H1 (cell line): Measurements from ENCODE around the gene TSPEAR. TPM values are rescaled to one million over a fixed set of nuclear protein-coding genes. Genes with fewer than 3 reads are reported as not detected.

Source experiments
- CTCF ChIA-PET: fragments of 300-600 bp; sonication (Branson Sonifier 250); formaldehyde crosslinking; loops from one replicate; lab custom pipeline; 2021; ENCODE audit not compliant: partially characterized antibody; lab: Charles Lee
- POLR2A ChIA-PET: fragments of 300-600 bp; sonication (Branson Sonifier 250); formaldehyde crosslinking; loops from one replicate; lab custom pipeline; 2021; ENCODE audit warnings: inconsistent platforms; ENCODE audit not compliant: partially characterized antibody; lab: Charles Lee
- DNase-seq, 2 experiments: peaks; one replicate each; pipeline versions ENCODE4 v3.0.0 to v3.0.0-alpha.2; 2010 to 2022; ENCODE audit warnings: low spot score in 2 of 2, low read depth in 1 of 2, mixed read lengths in 1 of 2
- FAIRE-seq: peaks from 2 replicates; lab custom pipeline; 2011; peaks lifted over from hg19 to GRCh38; lab: Jason Lieb, UNC
- H2AFZ ChIP-seq: 2 replicates; pipeline ENCODE4 v1.8.1; 2012; ENCODE audit warnings: low read length, inconsistent platforms
- H2AK5ac ChIP-seq: 2 replicates; pipeline ENCODE4 v1.6.1; 2013; ENCODE audit warnings: low read depth, low read length
- H2BK120ac ChIP-seq: replicated peaks from 2 replicates; pipeline ENCODE3; 2013; ENCODE audit warnings: low read depth, low read length, inconsistent platforms
- H2BK12ac ChIP-seq: 2 replicates; pipeline ENCODE4 v1.6.1; 2013; ENCODE audit warnings: low read depth, low read length
- H2BK15ac ChIP-seq: 2 replicates; pipeline ENCODE4 v1.6.1; 2013; ENCODE audit warnings: low read length
- H2BK20ac ChIP-seq: 2 replicates; pipeline ENCODE4 v1.6.1; 2013; ENCODE audit warnings: low read length
- H2BK5ac ChIP-seq: 2 replicates; pipeline ENCODE4 v1.6.1; 2013; ENCODE audit warnings: low read depth, low read length
- H3K14ac ChIP-seq: 2 replicates; pipeline ENCODE4 v1.6.1; 2013; ENCODE audit warnings: inconsistent platforms; ENCODE audit not compliant: insufficient read length
- H3K18ac ChIP-seq: 2 replicates; pipeline ENCODE4 v1.6.1; 2013; ENCODE audit warnings: low read length; ENCODE audit errors: extremely low read depth
- H3K23ac ChIP-seq: 2 replicates; pipeline ENCODE4 v1.6.1; 2013; ENCODE audit warnings: inconsistent platforms; ENCODE audit not compliant: insufficient read length
- H3K23me2 ChIP-seq: 2 replicates; pipeline ENCODE4 v1.6.1; 2013; ENCODE audit warnings: low read depth, low read length
- H3K27ac ChIP-seq: 2 replicates; pipeline ENCODE4 v1.6.1; 2011; ENCODE audit warnings: low read depth, low read length, inconsistent platforms
- H3K27me3 ChIP-seq, 4 experiments: replicated peaks in 1 of 4; 1 replicate in 1 of 4; 2 replicates in 3 of 4; pipeline versions ENCODE4 v1.6.1 to v1.8.1; 2011 to 2013; ENCODE audit warnings: low read length in 3 of 4, mild to moderate bottlenecking in 3 of 4, inconsistent platforms in 2 of 4, mixed read lengths in 2 of 4, moderate library complexity in 1 of 4; ENCODE audit not compliant: control insufficient read depth in 3 of 4, insufficient read depth in 3 of 4; ENCODE audit errors: extremely low read depth in 1 of 4
- H3K36me3 ChIP-seq, 4 experiments: 2 replicates each; pipeline versions ENCODE4 v1.6.1 to v1.8.1; 2011 to 2013; ENCODE audit warnings: mild to moderate bottlenecking in 4 of 4, low read length in 3 of 4, moderate library complexity in 2 of 4, control low read depth in 1 of 4, inconsistent platforms in 1 of 4; ENCODE audit not compliant: insufficient read depth in 4 of 4, control insufficient read depth in 2 of 4
- H3K4ac ChIP-seq: replicated peaks from 2 replicates; pipeline ENCODE3; 2013; ENCODE audit warnings: low read length, low read depth, mixed read lengths, inconsistent platforms; ENCODE audit not compliant: insufficient read length
- H3K4me1 ChIP-seq, 4 experiments: replicated peaks in 1 of 4; 1 replicate in 1 of 4; 2 replicates in 3 of 4; pipeline versions ENCODE4 v1.6.1 to v1.8.1; 2011 to 2013; ENCODE audit warnings: low read length in 3 of 4, inconsistent platforms in 2 of 4, mixed read lengths in 1 of 4; ENCODE audit not compliant: insufficient read depth in 4 of 4, control insufficient read depth in 3 of 4
- H3K4me2 ChIP-seq, 2 experiments: 2 replicates each; pipeline versions ENCODE4 v1.6.1 to v1.8.1; 2011 to 2013; ENCODE audit warnings: low read depth in 2 of 2, low read length in 2 of 2, control low read depth in 1 of 2, inconsistent platforms in 1 of 2, mild to moderate bottlenecking in 1 of 2; ENCODE audit not compliant: insufficient read depth in 1 of 2
- H3K4me3 ChIP-seq, 4 experiments: fragments of 200-600, 300-600 bp in 1 of 4; sonication (generic), shearing (Covaris generic), sonication (Bioruptor Twin) in 1 of 4; 2 replicates each; pipeline versions ENCODE4 v1.5.1 to v1.8.1; 2011 to 2016; ENCODE audit warnings: low read length in 4 of 4, low read depth in 3 of 4, control low read depth in 2 of 4, inconsistent platforms in 2 of 4, mild to moderate bottlenecking in 2 of 4, mixed read lengths in 1 of 4, moderate library complexity in 1 of 4; ENCODE audit not compliant: insufficient read depth in 2 of 4; ENCODE audit errors: extremely low read depth in 1 of 4
- H3K56ac ChIP-seq: replicated peaks from 2 replicates; pipeline ENCODE3; 2013; ENCODE audit warnings: low read depth, mild to moderate bottlenecking, mixed read lengths, low read length, inconsistent platforms; ENCODE audit not compliant: insufficient read length
- H3K79me1 ChIP-seq: 2 replicates; pipeline ENCODE4 v1.6.1; 2013; ENCODE audit warnings: low read depth, low read length, control low read depth
- H3K79me2 ChIP-seq, 2 experiments: 2 replicates each; pipeline versions ENCODE4 v1.6.1 to v1.8.1; 2012 to 2013; ENCODE audit warnings: low read length in 2 of 2, mild to moderate bottlenecking in 2 of 2, inconsistent platforms in 1 of 2; ENCODE audit not compliant: insufficient read depth in 2 of 2, control insufficient read depth in 1 of 2
- H3K9ac ChIP-seq, 4 experiments: replicated peaks in 1 of 4; 1 replicate in 1 of 4; 2 replicates in 3 of 4; pipeline versions ENCODE4 v1.6.1 to v1.8.1; 2011 to 2013; ENCODE audit warnings: low read depth in 3 of 4, low read length in 3 of 4, control low read depth in 2 of 4, mild to moderate bottlenecking in 2 of 4, moderate library complexity in 2 of 4, inconsistent platforms in 1 of 4; ENCODE audit errors: extremely low read depth in 1 of 4
- H3K9me3 ChIP-seq, 2 experiments: 2 replicates each; pipeline versions ENCODE4 v1.6.1 to v1.8.1; 2012 to 2013; ENCODE audit warnings: mild to moderate bottlenecking in 2 of 2, moderate library complexity in 2 of 2, control low read depth in 1 of 2, inconsistent platforms in 1 of 2, low read depth in 1 of 2, low read length in 1 of 2, mixed read lengths in 1 of 2; ENCODE audit not compliant: insufficient read depth in 2 of 2
- H4K20me1 ChIP-seq, 2 experiments: replicated peaks in 1 of 2; 2 replicates each; pipeline versions ENCODE3 to v1.8.1; 2011 to 2013; ENCODE audit warnings: inconsistent platforms in 2 of 2, low read length in 2 of 2, mild to moderate bottlenecking in 1 of 2; ENCODE audit not compliant: insufficient read depth in 2 of 2, control insufficient read depth in 1 of 2
- H4K5ac ChIP-seq: 2 replicates; pipeline ENCODE4 v1.6.1; 2013; ENCODE audit warnings: low read length, low read depth, mixed read lengths, inconsistent platforms; ENCODE audit not compliant: insufficient read length
- H4K8ac ChIP-seq: 2 replicates; pipeline ENCODE4 v1.8.0; 2013; ENCODE audit warnings: mild to moderate bottlenecking, moderate library complexity, low read length, inconsistent platforms; ENCODE audit not compliant: insufficient read depth; ENCODE audit errors: extremely low read depth
- H4K91ac ChIP-seq: replicated peaks from 2 replicates; pipeline ENCODE3; 2013; ENCODE audit warnings: low read length, mixed read lengths, inconsistent platforms; ENCODE audit not compliant: insufficient read length
- CTBP2 ChIP-seq: IDR thresholded peaks from 2 replicates; pipeline ENCODE4 v1.7.0; 2011; ENCODE audit warnings: borderline replicate concordance, mild to moderate bottlenecking, moderate library complexity, mixed read lengths, low read length; ENCODE audit not compliant: insufficient read depth, insufficient read length
- RAD21 ChIP-seq, 2 experiments: IDR thresholded peaks in 1 of 2; conservative IDR thresholded peaks in 1 of 2; 2 replicates each; pipeline ENCODE4 v1.6.1; 2011; ENCODE audit warnings: low read depth in 2 of 2, low read length in 2 of 2, improper control_type of control experiment in 1 of 2, inconsistent platforms in 1 of 2, mild to moderate bottlenecking in 1 of 2, moderate library complexity in 1 of 2
- WGBS, 2 experiments: shearing (Covaris generic) in 1 of 2; methylation state at CpG; one replicate each; pipeline versions ENCODE4 v1.1.6 to v1.1.7; 2013 to 2015; ENCODE audit warnings: low lambda C conversion rate in 2 of 2, mixed read lengths in 2 of 2, inconsistent platforms in 1 of 2, low coverage in 1 of 2, missing lambda C conversion rate in 1 of 2; ENCODE audit not compliant: insufficient replicate concordance in 2 of 2, insufficient coverage in 1 of 2, insufficient read length in 1 of 2; ENCODE audit errors: extremely low coverage in 1 of 2, missing lambda C conversion rate in 1 of 2; 5-methylcytosine and 5-hydroxymethylcytosine counted together
- polyA plus RNA-seq, 7 experiments: library from polyadenylated mRNA; depleted of rRNA in 3 of 7; stranded (reverse) in 5 of 7; unstranded in 2 of 7; fragments of >200 nt in 5 of 7; fragments of 200-250 nt in 2 of 7; gene quantifications; 1 replicate in 5 of 7; 2 replicates in 1 of 7; 4 replicates in 1 of 7; pipeline versions ENCODE4 v1.2.1 to v1.2.3, GENCODE V29; 2011 to 2013; ENCODE audit warnings: missing spikeins in 2 of 7, mixed read lengths in 2 of 7
- total RNA-seq: library from RNA; stranded (reverse); fragmentation: NEBNext Ultra II Directional; extraction: Animal tissue kit (Norgen Biotek cat#: 25700); gene quantifications from 2 replicates; pipeline ENCODE4 v1.2.1, GENCODE V29; 2021

The TSPEAR gene
- total and polyA plus RNA-seq, 2 of the 8 experiments (the other 6 are each of a cell fraction or from before 2014, with no cell fraction given) = 0.58 to 0.89 TPM

DNA sequence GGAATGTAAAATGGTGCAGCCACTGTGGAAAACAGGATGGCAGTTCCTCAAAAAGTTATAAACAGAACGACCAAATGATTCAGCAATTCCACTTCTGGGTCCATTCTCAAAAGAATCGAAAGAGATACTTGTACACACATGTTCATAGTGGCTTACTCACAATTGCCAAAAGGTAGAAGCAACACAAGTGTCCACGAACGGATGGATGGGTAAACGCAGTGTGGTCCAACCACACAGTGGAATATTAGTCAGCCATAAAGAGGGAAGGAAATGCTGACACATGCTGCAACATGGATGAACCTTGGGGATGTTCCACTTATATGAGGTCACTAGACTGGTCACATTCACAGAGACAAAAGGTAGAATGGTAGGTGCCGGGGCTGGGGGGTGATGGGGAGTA, 176.7 kb downstream of the TSPEAR start:
- no peak for DNase-seq
- no peak for TF ChIP-seq CTBP2
- no peak for TF ChIP-seq RAD21 (IDR thresholded peaks at IDR 0.05 in 1 of 2, conservative IDR thresholded peaks at IDR 0.05 in 1 of 2; ENCODE audit: low read depth in 2 of 2, low read length in 2 of 2)

More for the DNA sequence above, 176.7 kb downstream of the TSPEAR start:
- peaks cover 4% of the 10 kb centered on the region; the same call in 1 of the 2 replicates for H3K23me2 ChIP-seq
- H3K79me2 ChIP-seq = no peaks in the 10 kb centered on the region
- no peak overlapping the region for H2AFZ ChIP-seq
- H4K20me1 ChIP-seq = peaks cover 0 to 2% of the 10 kb centered on the region in 2 experiments
- H3K4ac ChIP-seq = no peak overlapping the region
- H3K36me3 ChIP-seq = no peaks in the 10 kb centered on the region
- WGBS, 2 experiments = 88% methylated on average over 6 of the region's 6 CpGs; no CpG with 5 or more reads in 1 of the 2 experiments
- no peak overlapping the region for H3K4me3 ChIP-seq
- no peak overlapping the region for H3K23ac ChIP-seq
- no peak overlapping the region for H4K8ac ChIP-seq
- FAIRE-seq = no peak
- H2BK120ac ChIP-seq = no peak overlapping the region
- H3K14ac ChIP-seq = no peak overlapping the region
- no peak overlapping the region for H2BK12ac ChIP-seq
- H4K91ac ChIP-seq = no peak overlapping the region
- no peak overlapping the region for H2AK5ac ChIP-seq
- POLR2A ChIA-PET = no interaction called here
- CTCF ChIA-PET = no interaction called here
- no peak overlapping the region for H3K27ac ChIP-seq
- no peaks in the 10 kb centered on the region for H3K79me1 ChIP-seq
- no peak overlapping the region for H4K5ac ChIP-seq
- H3K18ac ChIP-seq = no peak overlapping the region
- no peak overlapping the region for H3K4me2 ChIP-seq
- H2BK5ac ChIP-seq = no peak overlapping the region
- H2BK15ac ChIP-seq = no peak overlapping the region
- no peak overlapping the region for H3K9ac ChIP-seq
- H3K27me3 ChIP-seq = no peaks in the 10 kb centered on the region
- H3K4me1 ChIP-seq = peaks cover 0 to 3% (median 0%) of the 10 kb centered on the region in 4 experiments; a peak in 1 of 7 replicates
- H3K9me3 ChIP-seq = no peaks in the 10 kb centered on the region
- H2BK20ac ChIP-seq = no peak overlapping the region
- H3K56ac ChIP-seq = no peak overlapping the region
